Amniotic epithelial cell (primary cell): ENCODE results near the gene MXD3.
"Not testable (repeated sequence)": the region's sequence is repeated elsewhere in the genome, so short reads cannot be mapped to it uniquely, and the experiment has no call there.

ENCODE experiments used
- DNase-seq: peaks from one replicate; pipeline ENCODE4 v3.0.0-alpha.2; 2010; ENCODE audit warnings: low read depth

The MXD3 gene

GRCh38 chr5:177265395-177265794, 46.3 kb downstream of the MXD3 start:
- no peak for DNase-seq

- DNase-seq, result no peak
Measured at GRCh38 chr5:177264178-177264577, 47.5 kb downstream of the MXD3 start.

- no peak for DNase-seq
Measured at GRCh38 chr5:177261510-177261909, 50.2 kb downstream of the MXD3 start.

- no peak for DNase-seq
Measured at GRCh38 chr5:177260961-177261360, 50.7 kb downstream of the MXD3 start.

GRCh38 chr5:177258711-177259110, 53.0 kb downstream of the MXD3 start:
- not testable (repeated sequence) for DNase-seq
